DOHH2 (cell line): ENCODE measurements around the gene MRPS34.

Experiments used
- EZH2phosphoT487 ChIP-seq: fragments of 200-600 bp; sonication (generic); IDR thresholded peaks from 2 replicates; pipeline ENCODE4 v1.6.1; 2017; ENCODE audit warnings: borderline replicate concordance, mild to moderate bottlenecking, antibody characterized with exemption, low read length, moderate library complexity, mixed read lengths
- TF ChIP-seq, protein P1 (sequence below): fragments of 200-600 bp; sonication (generic); IDR thresholded peaks from one replicate; pipeline ENCODE4 v1.5.1; 2014; ENCODE audit warnings: antibody characterized with exemption, mild to moderate bottlenecking, low read depth, low read length; ENCODE audit not compliant: poor library complexity, severe bottlenecking

DNA sequence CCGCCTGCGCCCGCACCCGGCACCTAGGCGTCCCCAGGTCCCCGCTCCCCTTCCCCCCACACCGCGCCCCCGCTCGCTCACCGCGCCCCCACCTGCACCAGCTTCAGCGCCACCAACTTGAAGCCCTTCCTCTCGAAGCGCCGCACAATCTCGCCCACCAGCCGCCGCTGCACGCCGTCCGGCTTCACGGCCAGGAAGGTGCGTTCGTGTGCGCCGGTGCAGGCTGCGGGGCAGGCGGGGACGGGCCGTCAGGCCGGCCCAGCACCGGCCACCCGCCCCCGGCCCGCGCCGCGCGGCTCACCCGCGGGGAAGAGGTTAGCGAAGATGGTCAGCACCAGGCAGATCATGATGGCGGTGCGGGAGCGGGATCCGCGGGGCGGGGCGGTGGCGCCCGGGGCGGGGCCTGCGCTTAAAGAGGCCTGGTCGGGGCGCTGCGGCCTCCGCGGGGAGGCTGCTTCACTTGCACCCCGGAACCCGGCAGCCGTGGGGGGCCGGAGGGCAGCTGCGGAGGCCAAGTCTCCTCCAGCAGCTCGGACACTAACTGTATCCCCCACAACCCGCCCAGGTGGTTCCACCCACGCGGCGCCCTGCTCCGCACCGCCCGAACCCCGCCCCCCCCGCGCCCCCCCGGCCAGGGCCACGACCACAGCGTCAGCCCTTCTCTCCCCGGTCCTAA lies 1.6 kb downstream of the MRPS34 start, which contains the start of gene NME3:
- TF ChIP-seq, protein P1, sequence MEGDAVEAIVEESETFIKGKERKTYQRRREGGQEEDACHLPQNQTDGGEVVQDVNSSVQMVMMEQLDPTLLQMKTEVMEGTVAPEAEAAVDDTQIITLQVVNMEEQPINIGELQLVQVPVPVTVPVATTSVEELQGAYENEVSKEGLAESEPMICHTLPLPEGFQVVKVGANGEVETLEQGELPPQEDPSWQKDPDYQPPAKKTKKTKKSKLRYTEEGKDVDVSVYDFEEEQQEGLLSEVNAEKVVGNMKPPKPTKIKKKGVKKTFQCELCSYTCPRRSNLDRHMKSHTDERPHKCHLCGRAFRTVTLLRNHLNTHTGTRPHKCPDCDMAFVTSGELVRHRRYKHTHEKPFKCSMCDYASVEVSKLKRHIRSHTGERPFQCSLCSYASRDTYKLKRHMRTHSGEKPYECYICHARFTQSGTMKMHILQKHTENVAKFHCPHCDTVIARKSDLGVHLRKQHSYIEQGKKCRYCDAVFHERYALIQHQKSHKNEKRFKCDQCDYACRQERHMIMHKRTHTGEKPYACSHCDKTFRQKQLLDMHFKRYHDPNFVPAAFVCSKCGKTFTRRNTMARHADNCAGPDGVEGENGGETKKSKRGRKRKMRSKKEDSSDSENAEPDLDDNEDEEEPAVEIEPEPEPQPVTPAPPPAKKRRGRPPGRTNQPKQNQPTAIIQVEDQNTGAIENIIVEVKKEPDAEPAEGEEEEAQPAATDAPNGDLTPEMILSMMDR: no peak
- TF ChIP-seq EZH2phosphoT487: no peak
